G401.6 (cell line): ENCODE results near the gene CNTN4.

ENCODE experiments used
- FAIRE-seq: peaks from 2 replicates; lab custom pipeline; 2012; peaks lifted over from hg19 to GRCh38; lab: Jason Lieb, UNC

Gene CNTN4

DNA sequence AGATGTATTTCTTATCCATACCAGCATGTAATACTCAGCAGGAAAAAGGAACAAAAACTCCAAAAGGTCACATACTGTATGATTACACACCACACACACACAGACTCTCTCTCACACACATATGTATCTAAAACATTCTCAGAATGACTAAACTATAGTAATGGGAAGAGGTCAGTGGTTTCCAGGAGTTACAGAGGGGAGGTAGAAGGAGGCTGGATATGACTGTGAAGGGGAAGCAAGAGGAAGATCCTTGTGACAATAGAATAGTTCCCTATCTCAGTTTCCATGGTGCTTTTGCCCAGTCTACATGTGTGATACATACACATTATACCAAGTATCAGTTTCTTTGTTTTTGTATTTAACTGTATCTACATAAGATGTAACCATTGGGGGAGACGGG, 821.4 kb downstream of the CNTN4 start:
- no peak for FAIRE-seq

DNA sequence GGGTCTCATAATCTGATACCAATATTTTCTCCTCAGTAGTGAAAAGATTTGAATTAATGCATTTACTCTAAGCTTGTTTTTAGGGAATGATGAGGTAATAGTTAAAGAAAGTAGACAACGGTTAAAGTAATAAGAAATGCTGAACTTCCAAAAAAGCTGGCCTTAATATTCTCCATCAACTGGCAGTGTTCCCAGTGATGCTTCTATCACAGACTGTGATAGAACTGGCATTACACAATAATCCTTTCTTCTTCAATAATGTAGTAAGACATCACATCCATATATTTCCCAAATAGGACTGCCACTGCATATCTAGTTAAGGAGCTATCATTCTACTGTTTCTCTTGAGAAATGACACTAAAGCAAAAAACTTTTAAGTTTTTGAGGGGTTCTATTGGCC, 822.8 kb downstream of the CNTN4 start:
- no peak for FAIRE-seq

DNA sequence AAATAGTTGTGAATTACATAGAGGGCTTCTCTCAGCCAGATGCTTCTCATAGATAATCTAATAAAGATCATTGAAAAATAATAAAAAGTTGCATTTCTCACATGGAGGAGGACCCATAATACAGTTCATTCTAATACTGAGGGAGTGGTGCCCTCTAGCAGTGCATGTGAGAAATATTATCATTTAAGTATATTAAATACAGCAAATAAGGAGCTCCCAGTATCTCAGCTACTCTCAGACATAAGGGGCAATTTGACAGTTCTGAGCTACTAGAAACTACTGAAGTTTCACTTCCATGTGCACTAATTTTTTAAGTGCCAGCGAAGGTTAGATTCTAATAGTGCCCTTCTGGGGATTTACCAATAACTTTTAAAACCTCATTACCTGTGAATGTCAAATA, 823.2 kb downstream of the CNTN4 start:
- FAIRE-seq, result no peak

DNA sequence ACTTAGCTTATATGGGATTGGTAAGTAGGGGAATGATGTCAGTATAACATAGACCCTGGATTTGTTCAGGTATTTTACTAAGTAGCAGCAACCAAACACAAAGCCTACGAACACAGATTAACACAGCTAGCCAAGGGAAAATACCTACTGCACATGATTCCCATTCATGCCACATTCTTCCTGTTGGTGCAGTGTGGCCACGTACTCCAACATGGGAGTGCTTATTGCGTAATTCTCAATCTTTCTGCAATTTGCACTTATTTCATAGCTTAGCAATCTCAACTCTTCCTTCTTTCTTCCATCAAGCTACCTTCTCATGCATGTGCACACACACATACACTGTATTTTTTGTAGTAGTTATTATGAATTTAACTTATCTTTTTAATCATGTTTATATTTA, 824.7 kb downstream of the CNTN4 start:
- no peak for FAIRE-seq

DNA sequence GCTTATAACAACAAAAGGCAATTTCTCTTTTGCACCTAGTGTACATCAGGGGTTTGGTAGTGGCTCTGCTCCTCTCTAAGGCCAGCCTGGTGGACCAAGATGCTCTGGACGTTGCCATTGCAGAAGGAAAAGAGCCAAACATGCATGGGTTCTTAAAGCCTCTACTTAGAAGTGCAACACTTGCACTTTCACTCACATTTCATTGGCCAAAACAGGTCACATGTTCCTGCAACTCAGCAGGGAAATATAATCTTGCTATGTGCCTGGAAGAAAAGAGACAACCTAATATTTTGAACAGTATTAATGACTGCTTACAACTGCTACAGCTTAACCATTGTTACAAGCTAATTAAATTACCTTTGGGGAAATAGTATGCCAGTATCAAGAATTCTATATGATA, 828.6 kb downstream of the CNTN4 start:
- FAIRE-seq, result no peak

DNA sequence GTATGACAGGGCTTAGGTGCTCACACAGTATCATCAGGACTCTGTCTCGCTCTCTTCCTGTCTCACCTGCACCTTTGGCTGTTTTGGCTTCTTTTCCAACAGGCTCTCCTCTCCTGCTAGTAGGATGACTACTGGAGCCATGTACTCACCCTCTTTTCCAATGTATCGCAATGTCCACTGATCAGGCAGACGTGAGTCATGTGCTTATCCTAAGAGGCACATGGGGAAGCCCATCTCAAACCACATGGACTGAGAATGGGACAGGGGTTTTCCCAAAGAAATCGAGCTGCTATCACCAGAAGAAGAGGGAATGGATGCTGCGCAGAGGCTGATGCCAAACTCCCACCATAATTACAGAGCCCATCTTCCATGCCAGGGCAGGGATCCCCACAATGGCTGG, 830.9 kb downstream of the CNTN4 start:
- no peak for FAIRE-seq

DNA sequence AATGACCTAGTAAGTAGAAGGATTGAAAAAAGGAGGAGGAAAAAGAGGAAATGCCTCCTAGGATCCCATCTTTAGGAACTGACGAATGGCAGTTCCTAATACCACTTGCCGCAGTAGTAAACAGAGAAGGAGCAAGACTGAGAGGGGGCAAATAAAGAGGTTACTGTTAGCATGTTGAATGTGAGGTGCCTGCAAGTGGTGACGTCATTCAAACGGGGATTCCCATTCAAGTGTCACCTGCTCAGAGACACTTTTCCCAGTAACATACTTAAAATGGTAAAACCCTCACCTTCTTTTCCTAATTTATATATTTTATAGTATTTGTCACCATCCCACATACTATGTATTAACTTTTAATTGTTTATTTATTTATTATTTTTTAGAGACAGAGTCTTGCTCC, 832.6 kb downstream of the CNTN4 start:
- FAIRE-seq, result no peak

DNA sequence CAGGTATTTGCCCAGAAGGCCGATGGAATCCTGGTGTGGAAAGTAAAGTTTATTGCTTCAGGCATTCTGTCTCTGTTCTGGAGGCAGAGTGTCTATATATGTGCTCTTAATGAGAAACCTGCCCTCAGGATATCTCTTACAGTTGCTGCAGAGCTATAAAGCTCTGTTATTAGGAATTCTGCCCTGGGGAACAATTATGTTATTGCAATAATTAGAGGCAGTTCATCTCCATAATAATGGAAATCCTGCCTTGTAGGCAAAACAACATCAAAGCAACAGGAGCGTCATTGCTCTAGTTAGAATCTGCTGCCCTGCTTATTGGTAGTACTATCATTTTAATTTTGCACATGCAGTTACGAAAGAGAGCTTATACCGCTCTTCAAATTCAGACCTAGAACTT, 835.9 kb downstream of the CNTN4 start:
- no peak for FAIRE-seq

DNA sequence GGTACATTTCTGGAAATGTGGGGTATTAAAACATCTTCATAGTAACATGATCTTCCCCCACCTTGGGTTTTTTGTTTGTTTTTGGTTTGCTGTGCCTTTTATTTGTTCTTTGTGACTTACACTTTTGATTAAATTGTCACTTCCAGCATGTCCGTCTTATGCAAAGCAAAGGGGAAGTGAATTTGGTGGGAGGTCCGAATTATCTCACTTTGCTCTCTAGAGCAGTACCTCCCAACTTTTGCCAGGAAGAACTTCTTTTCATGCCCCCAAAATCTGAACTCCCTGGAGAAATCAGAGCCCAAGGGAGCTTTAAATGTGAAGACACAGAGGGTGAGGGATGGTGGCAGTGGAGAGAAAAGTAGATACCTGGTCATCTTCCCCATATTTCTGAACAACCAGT, 838.4 kb downstream of the CNTN4 start:
- FAIRE-seq, result no peak

DNA sequence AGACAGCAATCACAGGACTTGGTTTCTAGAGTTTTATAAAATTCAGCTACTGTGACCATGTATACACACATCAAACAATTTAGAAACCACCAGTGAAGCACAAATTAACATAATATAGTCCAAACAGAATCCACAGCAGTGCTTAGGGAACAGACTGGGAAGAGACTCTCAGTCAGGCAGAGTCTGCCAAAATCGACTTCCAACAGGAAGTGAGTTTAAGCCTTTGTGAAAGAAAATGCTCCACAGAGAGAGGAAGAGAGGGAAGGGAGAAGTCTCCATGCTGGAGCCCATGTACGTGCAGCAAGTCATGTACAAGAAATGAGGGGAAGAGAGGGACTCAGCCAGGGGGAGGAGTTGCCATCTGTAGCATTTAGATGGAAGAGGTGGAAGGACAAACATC, 838.9 kb downstream of the CNTN4 start:
- FAIRE-seq, result no peak

DNA sequence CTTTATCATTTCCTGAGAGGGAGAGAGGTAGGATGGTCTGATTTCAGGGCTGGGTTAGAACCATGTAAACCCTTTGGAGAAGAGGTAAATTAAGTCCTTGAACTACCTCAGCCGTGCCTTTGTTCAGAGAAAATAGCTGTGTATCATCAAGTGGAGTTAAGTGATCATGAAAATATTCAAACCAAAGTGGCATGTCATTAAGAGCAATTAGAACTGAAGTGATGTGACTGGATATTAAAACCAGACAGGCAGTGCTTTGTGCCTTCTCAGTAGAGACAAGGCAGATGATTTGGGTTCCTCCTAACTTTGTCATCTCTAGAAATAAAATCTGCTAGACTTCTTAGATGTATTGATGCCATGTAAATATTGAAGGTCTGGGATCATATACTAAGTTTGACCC, 840.0 kb downstream of the CNTN4 start:
- FAIRE-seq, result no peak

DNA sequence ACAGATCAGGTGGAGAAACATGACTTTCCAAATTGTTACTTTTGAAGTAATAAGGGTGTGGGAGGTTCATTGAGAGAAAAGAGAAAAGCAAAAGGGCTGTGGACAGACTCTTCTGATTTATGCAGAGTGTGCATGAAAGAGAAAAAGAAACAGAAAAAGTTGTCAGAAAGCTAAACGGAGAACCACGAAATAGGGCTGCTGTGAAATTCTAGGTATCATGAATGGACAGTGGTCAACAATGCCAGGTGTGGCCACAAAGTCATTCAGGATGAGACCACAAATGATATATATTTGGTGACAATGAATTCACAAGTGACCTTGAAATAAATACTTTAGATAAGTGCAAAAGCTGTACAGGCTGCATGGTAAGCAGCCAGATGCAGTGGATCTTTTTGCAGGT, 841.4 kb downstream of the CNTN4 start:
- no peak for FAIRE-seq

DNA sequence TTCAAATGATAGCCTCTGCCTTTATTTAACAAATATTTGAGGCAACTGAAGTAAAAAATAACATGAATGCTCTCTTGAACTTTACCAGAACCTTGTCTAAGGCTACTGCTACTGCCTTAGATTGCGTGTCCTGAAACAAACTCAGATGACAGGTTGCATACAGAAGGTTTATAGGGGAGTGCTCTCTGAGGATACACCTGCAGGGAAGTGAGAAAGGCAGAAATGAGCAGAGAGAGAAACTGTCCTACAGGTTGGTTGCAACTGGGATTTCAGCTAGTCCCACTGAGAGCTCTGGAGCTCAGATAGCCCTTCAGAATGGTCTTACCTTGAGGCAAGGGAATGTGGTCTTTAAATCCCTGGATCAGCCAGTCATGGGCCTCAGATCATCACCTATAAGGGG, 846.0 kb downstream of the CNTN4 start:
- FAIRE-seq, result no peak

DNA sequence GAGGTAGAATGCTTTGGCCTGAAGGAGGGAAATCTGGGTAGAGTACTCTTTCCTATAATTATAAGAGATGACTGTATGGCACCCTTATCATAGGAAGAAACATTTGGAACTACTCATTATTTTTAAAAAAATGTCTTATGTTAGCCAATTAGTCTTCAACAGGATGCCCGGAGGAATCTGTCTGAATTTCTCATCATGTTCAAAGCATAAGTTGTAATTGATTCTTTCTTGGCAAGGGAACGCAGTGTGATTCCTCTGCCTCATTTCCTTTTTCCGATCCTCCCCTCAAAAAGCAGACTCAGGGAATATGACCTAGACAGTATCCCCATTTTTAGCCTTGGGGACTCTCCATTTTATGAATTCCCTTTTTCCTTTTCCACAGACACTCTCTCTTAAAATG, 846.5 kb downstream of the CNTN4 start:
- no peak for FAIRE-seq

DNA sequence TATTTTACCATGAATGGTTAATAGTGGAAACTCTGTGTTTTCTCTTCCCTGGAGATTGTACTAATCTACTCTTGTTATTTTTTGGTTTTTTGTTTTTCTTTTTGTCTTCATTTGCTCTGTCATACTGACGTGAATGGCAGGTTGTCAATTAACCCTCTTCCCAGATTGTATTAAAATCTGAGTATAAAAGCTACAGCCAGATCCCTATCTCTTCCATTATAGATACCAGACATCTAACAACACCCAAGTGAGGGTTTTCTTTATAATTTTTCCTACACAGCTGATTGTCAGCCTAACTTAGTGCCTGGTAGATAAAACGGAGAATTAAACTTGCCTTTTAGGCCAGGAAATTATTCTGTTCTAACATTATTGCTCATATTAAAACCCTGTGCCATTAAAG, 848.9 kb downstream of the CNTN4 start:
- FAIRE-seq, result no peak

DNA sequence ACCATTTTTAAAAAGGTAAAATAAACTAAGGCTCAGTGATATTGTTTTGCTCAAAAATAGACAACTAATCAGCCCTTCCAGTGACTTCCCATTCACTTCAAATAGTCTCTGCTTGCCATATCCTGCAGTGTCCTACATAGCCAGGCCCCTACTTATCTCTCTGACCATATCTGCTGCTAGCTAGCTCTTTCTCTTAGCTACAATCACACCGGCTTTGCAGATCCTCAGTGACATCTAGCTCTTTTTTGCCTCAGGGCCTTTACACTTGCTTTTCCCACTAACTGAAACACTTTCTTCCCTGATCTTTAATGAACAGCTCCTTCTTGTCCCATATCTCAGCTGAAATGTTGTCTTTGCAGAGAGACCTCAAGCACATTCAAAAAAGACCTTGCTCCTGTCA, 850.2 kb downstream of the CNTN4 start:
- no peak for FAIRE-seq

DNA sequence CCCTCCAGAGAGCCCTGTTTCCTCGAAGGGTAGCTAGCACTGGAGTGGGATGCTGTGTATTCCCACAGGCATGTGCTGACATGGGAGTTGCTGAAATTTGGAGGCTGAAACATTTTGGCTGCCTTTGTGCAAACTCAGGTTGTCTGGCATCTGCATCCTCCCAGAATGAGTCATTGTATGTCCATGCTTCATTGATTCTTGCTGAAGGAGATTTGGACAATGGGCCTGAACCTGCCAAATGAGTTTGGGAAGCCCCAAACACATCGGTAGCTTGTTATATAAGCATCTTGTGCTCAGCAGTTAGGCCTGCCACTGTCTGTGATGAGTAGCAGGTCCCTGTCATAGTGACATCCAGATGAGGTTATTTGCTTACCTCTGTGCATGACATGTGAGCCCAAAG, 851.5 kb downstream of the CNTN4 start:
- no peak for FAIRE-seq

DNA sequence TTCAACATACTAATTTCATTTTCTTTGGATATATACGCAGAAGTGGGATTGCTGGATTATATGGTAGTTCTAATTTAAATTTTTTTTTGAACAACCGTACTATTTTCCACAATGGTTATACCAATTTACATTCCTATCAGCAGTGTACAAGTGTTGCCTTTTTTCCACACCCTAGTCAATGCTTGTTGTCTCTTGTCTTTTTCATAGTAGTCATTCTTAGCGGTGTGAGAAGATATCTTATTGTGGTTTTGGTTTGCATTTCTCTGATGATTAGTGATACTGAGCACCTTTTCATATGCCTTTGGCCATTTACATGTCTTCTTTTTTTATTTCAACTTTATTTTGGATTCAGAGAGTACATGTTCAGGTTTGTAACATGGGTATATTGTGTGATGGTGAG, 858.4 kb downstream of the CNTN4 start:
- FAIRE-seq, result no peak

DNA sequence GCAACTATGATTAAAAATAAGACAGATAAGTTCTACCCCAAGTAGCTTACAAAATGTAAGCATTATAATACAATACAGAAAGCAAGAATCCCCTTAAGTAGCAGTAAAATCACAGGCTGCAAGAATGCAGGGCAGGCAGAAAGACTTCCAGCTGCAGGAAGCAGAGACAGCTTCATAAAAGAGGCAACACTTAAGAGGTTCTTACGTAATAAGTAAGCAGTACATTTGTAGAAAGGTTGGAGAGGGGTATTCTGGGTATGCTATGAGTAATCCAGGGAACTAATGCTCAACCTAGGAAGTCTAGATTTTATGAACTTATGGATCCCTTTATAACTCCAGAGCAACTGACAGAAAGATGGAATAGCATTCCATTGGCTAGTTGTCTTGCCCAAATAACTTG, 859.9 kb downstream of the CNTN4 start:
- FAIRE-seq, result no peak

DNA sequence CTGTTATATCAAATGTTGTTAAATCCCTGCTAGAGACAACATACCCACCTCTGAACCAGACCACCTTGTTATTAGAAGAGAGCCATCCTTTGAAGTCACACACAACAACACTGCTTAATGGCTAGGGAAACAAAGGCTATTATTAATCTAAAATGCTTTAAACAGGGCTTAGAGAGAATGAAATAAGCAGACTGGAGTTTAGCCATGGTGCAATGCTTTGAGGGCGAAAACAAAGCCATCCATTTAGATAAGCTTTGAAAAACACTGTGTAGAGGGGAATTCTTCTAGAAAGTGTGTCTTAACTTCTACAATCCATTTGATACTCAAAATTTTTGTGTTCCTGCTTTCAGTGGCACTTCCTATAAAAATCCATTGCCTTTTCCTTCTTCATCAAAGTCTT, 862.9 kb downstream of the CNTN4 start:
- no peak for FAIRE-seq

DNA sequence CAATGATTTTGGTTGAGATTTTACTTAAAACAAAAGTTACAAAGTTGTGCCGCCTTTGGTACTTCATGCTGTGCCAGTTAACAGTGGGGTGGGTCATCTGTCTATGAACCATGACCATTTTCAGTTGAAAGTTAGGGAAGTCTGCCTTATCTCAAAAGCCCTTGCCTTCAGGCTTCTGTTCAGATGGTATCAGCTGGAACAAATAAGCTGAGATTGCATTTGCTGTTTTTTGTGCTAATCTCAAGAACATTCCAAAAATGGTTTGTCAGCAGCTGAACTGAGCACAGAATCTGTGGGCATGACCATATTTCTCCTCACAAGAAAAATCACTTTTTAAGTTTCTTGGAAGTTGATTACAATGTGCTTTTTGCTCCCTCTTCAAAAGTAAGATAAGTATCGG, 869.2 kb downstream of the CNTN4 start:
- FAIRE-seq, result no peak

DNA sequence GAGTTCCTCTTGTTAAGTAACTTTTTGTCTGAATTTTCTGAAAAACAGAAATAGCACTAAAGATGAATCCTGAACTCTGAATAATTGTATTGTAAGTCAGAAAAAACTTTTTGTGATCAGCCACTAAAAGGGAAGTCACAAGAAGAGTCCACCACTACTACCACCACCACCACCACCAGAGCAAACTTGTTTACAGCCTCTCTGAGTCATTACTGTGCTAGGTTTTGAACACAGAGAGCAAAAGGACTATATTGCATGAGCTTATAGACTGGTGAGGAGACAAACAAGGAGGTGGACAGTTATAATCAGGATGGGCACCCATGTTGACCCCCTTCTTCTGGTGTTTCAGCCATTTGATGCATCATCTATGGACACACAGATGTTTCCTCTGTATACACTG, 869.8 kb downstream of the CNTN4 start:
- FAIRE-seq, result no peak

DNA sequence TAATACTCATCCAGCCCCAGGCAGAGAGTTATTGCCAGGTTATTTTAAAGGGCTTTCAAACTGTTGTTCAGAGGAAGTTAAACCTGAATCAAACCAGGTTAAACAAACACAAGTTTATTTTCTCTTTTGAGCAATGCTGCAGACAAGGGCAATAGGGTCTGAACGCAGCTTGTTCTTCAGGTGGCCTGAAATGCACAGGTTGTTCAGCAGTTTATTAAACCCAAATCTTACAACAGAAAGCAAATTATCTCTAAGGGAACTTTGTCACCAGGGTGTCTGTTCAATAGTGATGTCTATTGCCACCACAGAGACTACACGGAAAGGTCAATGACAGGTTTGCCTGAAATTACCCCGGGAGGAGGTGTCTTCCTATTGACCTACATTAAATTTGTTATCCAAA, 877.5 kb downstream of the CNTN4 start:
- FAIRE-seq, result no peak

DNA sequence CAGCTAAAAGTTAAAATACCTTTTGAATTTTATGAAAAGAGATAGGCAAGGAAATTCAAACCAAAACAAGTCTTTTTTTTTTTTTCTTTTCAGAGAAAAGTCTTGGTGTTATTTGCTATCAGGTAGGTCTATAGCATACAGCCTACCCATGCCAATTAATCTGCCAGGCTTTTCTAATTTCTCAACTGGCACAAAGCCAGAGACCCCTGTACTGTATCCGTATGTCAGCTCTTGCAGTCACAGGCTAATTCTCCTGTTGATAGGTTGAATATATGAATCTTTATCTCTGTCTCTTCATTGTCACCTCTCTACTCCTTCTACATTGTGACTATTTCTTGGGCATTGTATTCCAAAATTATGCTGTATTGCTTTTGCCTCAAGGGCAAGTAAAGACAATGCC, 878.1 kb downstream of the CNTN4 start:
- FAIRE-seq, result no peak

DNA sequence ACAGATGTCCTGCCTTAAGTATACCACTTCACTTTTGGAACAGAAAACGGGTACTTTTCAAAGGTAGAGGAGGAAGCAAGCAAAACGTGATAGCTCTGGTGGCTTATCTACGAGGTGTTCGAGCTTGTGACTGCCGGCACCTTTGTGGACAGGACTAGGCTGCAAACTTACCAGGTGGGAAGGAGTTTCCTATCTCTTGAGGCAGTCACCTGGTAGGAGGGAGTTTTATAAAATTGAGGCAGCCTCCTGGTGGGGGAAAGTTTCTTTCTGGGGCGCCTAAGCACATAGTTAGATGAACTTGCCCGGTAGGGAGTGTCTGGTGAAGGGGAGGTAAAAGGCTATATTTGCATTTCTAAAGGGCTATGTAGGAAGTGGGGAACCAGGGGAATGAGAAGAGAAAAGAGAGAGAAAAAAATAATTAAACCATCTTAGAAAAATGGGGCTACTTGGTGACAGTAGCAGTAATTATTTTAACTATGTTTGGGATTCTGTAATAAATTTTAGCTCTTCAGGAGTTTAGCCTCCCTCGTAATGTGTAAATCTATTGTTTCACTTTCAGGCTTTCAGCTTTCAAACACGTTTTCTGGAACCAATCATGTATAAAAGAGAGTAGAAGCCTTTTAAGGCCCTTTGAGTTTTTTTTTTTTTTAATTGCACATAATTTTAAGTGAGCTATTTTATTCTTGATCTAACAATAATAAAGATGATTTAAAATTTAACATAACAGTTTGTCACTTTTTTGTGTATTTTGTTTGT, 880.5 kb downstream of the CNTN4 start:
- FAIRE-seq, result no peak
